ENCODE measurements around the gene GPATCH8. TPM values are rescaled to one million over a fixed set of nuclear protein-coding genes. Genes with fewer than 3 reads are reported as not detected.
"Not testable (repeated sequence)": the region's sequence is repeated elsewhere in the genome, so short reads cannot be mapped to it uniquely, and the experiment has no call there.

GPATCH8 gene
- total and polyA plus RNA-seq, 8 donors: 5.2 to 58.2 (median 19.5) TPM

GRCh38 chr17:44506939-44507604 lies 3.9 kb upstream of the GPATCH8 start:
- 84 to 91% (median 88%) methylated on average over 10 of the region's 10 CpGs for WGBS, 5 donors
- peak in 1 of 2 donors; percentile 9 for DNase-seq
- intact Hi-C loops (cut with DNase I; ENCODE audit: low total_unique reads); H3K4me3 ChIP-seq; H3K36me3 ChIP-seq; H3K9me3 ChIP-seq; H3K27ac ChIP-seq: not testable (repeated sequence)
- Histone ChIP-seq H3K4me1 (peaks cover 5 to 14% (median 13%) of the 10 kb centered on the region in 4 donors), H3K27me3 (peaks cover 0 to 21% (median 0%) of the 10 kb centered on the region in 3 donors)

- Histone ChIP-seq H3K27me3 (peaks cover 0 to 5% (median 0%) of the 10 kb centered on the region in 3 donors), H3K27ac (peak overlapping the region; percentile 71 to 93 (median 91)), H3K4me1 (peaks cover 17 to 58% (median 47%) of the 10 kb centered on the region in 4 donors), H3K4me3 (peak overlapping the region; percentile 89 to 93 (median 90)), H3K36me3 (no peaks in the 10 kb centered on the region), H3K9me3 (no peaks in the 10 kb centered on the region)
- no peak for TF ChIP-seq CTCF (IDR thresholded peaks at IDR 0.05)
- 0 to 1% (median 1%) methylated on average over 22 to 25 of the region's 25 CpGs for WGBS, 5 donors
- intact Hi-C loops (cut with DNase I; ENCODE audit: low total_unique reads): no loop called here
- peak; percentile 26 to 34 for DNase-seq
Measured at GRCh38 chr17:44502598-44503146, 534 bp downstream of the GPATCH8 start.

GRCh38 chr17:44501866-44502375 lies 1.3 kb downstream of the GPATCH8 start:
- Histone ChIP-seq H3K4me3 (peak overlapping the region; percentile 89 to 93 (median 90)), H3K27ac (peak overlapping the region in 3 of 5 donors; percentile 89 to 93 (median 92)), H3K4me1 (peaks cover 17 to 62% (median 50%) of the 10 kb centered on the region in 4 donors), H3K9me3 (no peaks in the 10 kb centered on the region), H3K36me3 (no peaks in the 10 kb centered on the region), H3K27me3 (no peaks in the 10 kb centered on the region)
- no peak for TF ChIP-seq POLR2AphosphoS5 (IDR thresholded peaks at IDR 0.05)
- TF ChIP-seq EP300 (IDR thresholded peaks at IDR 0.05): no peak
- TF ChIP-seq CTCF (IDR thresholded peaks at IDR 0.05): no peak
- TF ChIP-seq POLR2A (IDR thresholded peaks at IDR 0.05): no peak
- intact Hi-C loops (cut with DNase I; ENCODE audit: low total_unique reads): no loop called here
- WGBS, 5 donors: 6 to 12% (median 8%) methylated on average over 6 of the region's 6 CpGs
- peak in 1 of 2 donors; percentile 15 for DNase-seq

GRCh38 chr17:44499722-44500121 lies 3.5 kb downstream of the GPATCH8 start:
- intact Hi-C loops (cut with DNase I; ENCODE audit: low total_unique reads): no loop called here
- peaks cover 17 to 83% (median 55%) of the 10 kb centered on the region in 4 donors for H3K4me1 ChIP-seq
- no peak for TF ChIP-seq POLR2AphosphoS5 (IDR thresholded peaks at IDR 0.05)
- TF ChIP-seq EP300 (IDR thresholded peaks at IDR 0.05): no peak
- TF ChIP-seq CTCF (IDR thresholded peaks at IDR 0.05): no peak
- no peak for TF ChIP-seq POLR2A (IDR thresholded peaks at IDR 0.05)
- H3K4me3 ChIP-seq: no peak overlapping the region
- DNase-seq: no peak
- no peaks in the 10 kb centered on the region for H3K36me3 ChIP-seq
- WGBS, 5 donors: 18 to 49% (median 29%) methylated on average over 1 of the region's 1 CpG
- no peak overlapping the region for H3K27ac ChIP-seq
- H3K27me3 ChIP-seq: no peaks in the 10 kb centered on the region
- H3K9me3 ChIP-seq: no peaks in the 10 kb centered on the region

- H3K9me3 ChIP-seq: no peaks in the 10 kb centered on the region
- WGBS, 5 donors: 84 to 94% (median 88%) methylated on average over 2 of the region's 2 CpGs
- intact Hi-C loops (cut with DNase I; ENCODE audit: low total_unique reads): no loop called here
- H3K4me3 ChIP-seq: no peak overlapping the region
- TF ChIP-seq POLR2AphosphoS5 (IDR thresholded peaks at IDR 0.05) (no peak), EP300 (IDR thresholded peaks at IDR 0.05) (no peak), CTCF (IDR thresholded peaks at IDR 0.05) (no peak), POLR2A (IDR thresholded peaks at IDR 0.05) (no peak)
- H3K27ac ChIP-seq: no peak overlapping the region
- H3K36me3 ChIP-seq: no peaks in the 10 kb centered on the region
- DNase-seq: no peak
- peaks cover 12 to 92% (median 43%) of the 10 kb centered on the region in 4 donors for H3K4me1 ChIP-seq
- no peaks in the 10 kb centered on the region for H3K27me3 ChIP-seq
Measured at GRCh38 chr17:44496815-44497214, 6.4 kb downstream of the GPATCH8 start.
